Osteocyte (in vitro differentiated cells): ENCODE results near the gene MAP3K1. TPM values are rescaled to one million over a fixed set of nuclear protein-coding genes. Genes with fewer than 3 reads are reported as not detected.

Source experiments
- DNase-seq: peaks from one replicate; pipeline ENCODE4 v3.0.0; 2021; ENCODE audit warnings: mixed read lengths; ENCODE audit not compliant: unreplicated experiment; ENCODE audit errors: extremely low spot score
- H3K27ac Mint-ChIP-seq: one replicate; pipeline ENCODE4 v1.8.0; 2021; ENCODE audit warnings: mild to moderate bottlenecking, mixed read lengths; ENCODE audit not compliant: unreplicated experiment
- H3K27me3 Mint-ChIP-seq: one replicate; pipeline ENCODE4 v1.8.0; 2021; ENCODE audit warnings: mixed read lengths; ENCODE audit not compliant: unreplicated experiment
- H3K36me3 Mint-ChIP-seq: one replicate; pipeline ENCODE4 v1.8.0; 2021; ENCODE audit warnings: mixed read lengths; ENCODE audit not compliant: unreplicated experiment
- H3K4me1 Mint-ChIP-seq: one replicate; pipeline ENCODE4 v1.8.0; 2021; ENCODE audit warnings: mixed read lengths; ENCODE audit not compliant: unreplicated experiment
- H3K4me3 Mint-ChIP-seq: one replicate; pipeline ENCODE4 v1.8.0; 2021; ENCODE audit warnings: mild to moderate bottlenecking, moderate library complexity, mixed read lengths; ENCODE audit not compliant: unreplicated experiment
- H3K9me3 Mint-ChIP-seq: one replicate; pipeline ENCODE4 v1.8.0; 2021; ENCODE audit warnings: mixed read lengths; ENCODE audit not compliant: unreplicated experiment
- total RNA-seq: library from RNA; stranded (reverse); gene quantifications from 2 replicates; pipeline ENCODE4 v1.2.1, GENCODE V29; 2021
- TF ChIP-seq, protein P1 (sequence below): fragments of 200-600 bp; sonication (generic); IDR thresholded peaks from 2 replicates; pipeline ENCODE4 v1.5.0; 2021; ENCODE audit warnings: antibody characterized with exemption, mild to moderate bottlenecking, moderate library complexity

Gene MAP3K1
- total RNA-seq, 1 donor from 2014 or later: 15.7 TPM

DNA sequence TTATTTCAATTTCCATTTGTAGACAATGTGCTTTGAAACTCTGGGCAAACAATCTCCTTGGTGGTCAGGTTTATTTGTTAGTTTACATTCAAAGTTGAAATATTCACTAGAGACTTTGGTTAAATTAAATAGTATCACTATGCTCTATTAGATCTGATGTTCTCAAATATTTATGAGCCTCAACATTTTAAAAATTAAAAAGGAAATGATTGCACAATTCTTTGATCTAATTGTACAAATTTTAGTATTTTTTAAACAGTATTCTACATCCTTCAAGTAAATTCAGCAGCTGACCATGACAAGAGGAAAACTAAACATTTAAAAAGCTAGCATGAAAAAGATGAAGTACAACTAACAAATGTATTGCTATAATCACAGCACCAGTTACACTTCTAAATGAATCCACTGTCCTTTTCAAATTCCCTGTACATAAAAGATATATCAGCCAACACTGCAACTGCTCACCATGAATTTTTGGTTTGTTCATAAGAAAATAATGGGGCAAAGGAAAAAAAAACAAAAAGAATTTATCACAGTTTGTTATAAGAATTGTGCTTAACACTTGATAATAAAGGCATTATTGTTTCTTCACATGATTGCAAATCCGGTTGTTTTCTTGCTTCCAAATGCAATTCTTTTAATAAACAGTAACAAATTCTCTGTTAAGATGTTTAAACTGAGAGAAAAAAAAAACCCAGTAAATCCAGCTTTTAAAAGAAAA is 104.8 kb downstream of the MAP3K1 start:
- DNase-seq: no peak
- Mint-ChIP-seq H3K27ac (no peak overlapping the region), H3K27me3 (no peaks in the 10 kb centered on the region), H3K9me3 (no peaks in the 10 kb centered on the region), H3K36me3 (peaks cover 29% of the 10 kb centered on the region), H3K4me1 (no peaks in the 10 kb centered on the region), H3K4me3 (no peak overlapping the region)
- TF ChIP-seq, protein P1, sequence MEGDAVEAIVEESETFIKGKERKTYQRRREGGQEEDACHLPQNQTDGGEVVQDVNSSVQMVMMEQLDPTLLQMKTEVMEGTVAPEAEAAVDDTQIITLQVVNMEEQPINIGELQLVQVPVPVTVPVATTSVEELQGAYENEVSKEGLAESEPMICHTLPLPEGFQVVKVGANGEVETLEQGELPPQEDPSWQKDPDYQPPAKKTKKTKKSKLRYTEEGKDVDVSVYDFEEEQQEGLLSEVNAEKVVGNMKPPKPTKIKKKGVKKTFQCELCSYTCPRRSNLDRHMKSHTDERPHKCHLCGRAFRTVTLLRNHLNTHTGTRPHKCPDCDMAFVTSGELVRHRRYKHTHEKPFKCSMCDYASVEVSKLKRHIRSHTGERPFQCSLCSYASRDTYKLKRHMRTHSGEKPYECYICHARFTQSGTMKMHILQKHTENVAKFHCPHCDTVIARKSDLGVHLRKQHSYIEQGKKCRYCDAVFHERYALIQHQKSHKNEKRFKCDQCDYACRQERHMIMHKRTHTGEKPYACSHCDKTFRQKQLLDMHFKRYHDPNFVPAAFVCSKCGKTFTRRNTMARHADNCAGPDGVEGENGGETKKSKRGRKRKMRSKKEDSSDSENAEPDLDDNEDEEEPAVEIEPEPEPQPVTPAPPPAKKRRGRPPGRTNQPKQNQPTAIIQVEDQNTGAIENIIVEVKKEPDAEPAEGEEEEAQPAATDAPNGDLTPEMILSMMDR: no peak

DNA sequence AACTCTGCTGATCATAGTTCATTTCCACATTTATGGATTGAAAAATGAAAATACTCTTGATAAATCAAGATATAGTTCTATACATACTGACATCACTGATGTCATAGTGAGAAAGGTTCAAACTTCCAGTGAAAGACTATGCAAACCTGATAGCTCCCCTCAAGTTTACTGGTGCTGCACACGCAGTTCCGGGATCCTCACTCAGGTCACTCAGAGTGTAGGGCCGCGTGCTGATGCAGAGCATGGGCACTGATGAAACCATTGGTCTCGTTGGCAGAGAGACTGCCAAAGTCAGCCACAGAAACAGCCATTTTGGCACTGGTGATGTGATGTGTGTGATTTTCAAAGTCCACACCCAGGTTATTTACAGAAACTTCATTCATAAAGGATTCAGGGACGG is 107.6 kb downstream of the MAP3K1 start:
- Mint-ChIP-seq H3K9me3 (no peaks in the 10 kb centered on the region), H3K4me1 (no peaks in the 10 kb centered on the region), H3K27me3 (no peaks in the 10 kb centered on the region), H3K4me3 (no peak overlapping the region), H3K36me3 (peaks cover 52% of the 10 kb centered on the region), H3K27ac (no peak overlapping the region)
- TF ChIP-seq, protein P1: no peak
- no peak for DNase-seq

DNA sequence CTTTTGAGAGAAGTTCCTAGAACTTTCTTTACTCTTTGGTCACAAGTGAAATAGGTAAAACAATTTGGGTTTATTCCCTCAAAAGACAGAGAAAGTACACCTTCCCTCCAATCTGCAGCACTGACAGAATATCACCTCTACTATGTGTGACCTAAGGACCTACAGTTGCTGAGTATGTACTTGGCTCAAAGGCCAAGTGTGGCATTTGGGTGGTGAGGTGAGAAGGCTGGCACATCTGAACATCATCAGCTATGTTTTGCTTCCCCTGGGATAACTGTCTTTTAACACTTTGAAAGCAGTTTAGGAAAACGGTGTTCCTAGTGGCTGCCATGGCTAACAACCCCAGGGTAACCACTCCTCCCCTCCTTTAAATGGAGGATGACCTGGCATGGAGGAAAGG is 119.0 kb downstream of the MAP3K1 start:
- TF ChIP-seq, protein P1: no peak
- DNase-seq: no peak
- peaks cover 47% of the 10 kb centered on the region for H3K36me3 Mint-ChIP-seq

DNA sequence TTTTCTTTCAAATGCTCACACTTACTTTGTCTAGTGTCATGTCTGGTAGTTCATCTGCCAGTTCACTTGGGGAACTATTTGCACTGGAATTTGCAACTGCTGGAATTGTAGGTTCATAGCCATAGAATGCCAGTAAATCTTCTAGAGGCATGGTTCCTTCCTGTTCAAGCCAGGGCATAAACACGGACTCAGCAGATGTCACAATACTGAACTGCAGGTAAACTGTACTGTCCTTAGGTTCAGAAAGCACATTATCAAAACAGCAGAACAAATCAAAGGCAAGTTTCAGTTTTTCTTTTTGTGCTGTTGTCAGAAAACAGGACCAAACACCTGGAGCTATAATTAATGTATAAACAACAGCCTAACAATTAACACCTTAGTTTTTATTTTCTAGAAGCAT is 123.5 kb downstream of the MAP3K1 start:
- Mint-ChIP-seq H3K9me3 (no peaks in the 10 kb centered on the region), H3K27me3 (no peaks in the 10 kb centered on the region), H3K4me1 (no peaks in the 10 kb centered on the region), H3K4me3 (no peak overlapping the region), H3K27ac (no peak overlapping the region), H3K36me3 (peaks cover 63% of the 10 kb centered on the region)
- no peak for DNase-seq
- TF ChIP-seq, protein P1: no peak

More for the DNA sequence above, 119.0 kb downstream of the MAP3K1 start:
- no peak overlapping the region for H3K4me3 Mint-ChIP-seq
- H3K27me3 Mint-ChIP-seq: no peaks in the 10 kb centered on the region
- no peaks in the 10 kb centered on the region for H3K9me3 Mint-ChIP-seq
- no peak overlapping the region for H3K27ac Mint-ChIP-seq
- no peaks in the 10 kb centered on the region for H3K4me1 Mint-ChIP-seq

DNA sequence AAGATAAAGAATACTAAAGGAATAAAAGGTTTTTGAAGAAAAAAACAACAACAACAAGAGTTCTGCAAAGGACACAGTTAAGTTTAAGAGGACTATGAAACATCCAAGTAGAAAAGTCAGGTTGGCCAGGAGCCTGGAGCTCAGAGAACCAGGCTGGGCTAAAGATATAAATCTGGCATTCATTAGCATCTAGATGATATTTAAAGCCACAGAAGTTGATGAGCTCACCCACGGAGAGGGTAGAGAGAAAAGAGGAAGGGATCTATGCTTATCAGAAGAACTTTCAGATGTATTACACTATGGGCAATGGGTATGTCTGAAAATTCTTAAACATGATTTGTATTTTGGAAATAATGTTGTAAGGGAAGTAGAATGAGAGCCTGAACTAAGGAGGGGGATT is 126.6 kb downstream of the MAP3K1 start:
- Mint-ChIP-seq H3K36me3 (peaks cover 68% of the 10 kb centered on the region), H3K27ac (no peak overlapping the region), H3K4me1 (no peaks in the 10 kb centered on the region), H3K4me3 (no peak overlapping the region), H3K27me3 (no peaks in the 10 kb centered on the region), H3K9me3 (no peaks in the 10 kb centered on the region)
- TF ChIP-seq, protein P1: no peak
- DNase-seq: no peak

Other genes with a start within 250 kb of the MAP3K1 start
- gene SETD9, start 94.0 kb downstream of the MAP3K1 start, total RNA-seq: 10.1 and 11.0 TPM in 2 replicates
- 22.4 and 22.6 TPM in 2 replicates for gene MIER3, start 136.6 kb downstream of the MAP3K1 start, total RNA-seq